Aorta (tissue), 5 donors: ENCODE data around the gene NFX1. TPM values are rescaled to one million over a fixed set of nuclear protein-coding genes. Genes with fewer than 3 reads are reported as not detected.
A peak's percentile ranks its signal among the peaks of the same experiment; 100 is the strongest.
"Not testable (repeated sequence)": the region's sequence is repeated elsewhere in the genome, so short reads cannot be mapped to it uniquely, and the experiment has no call there.

Source experiments
- ATAC-seq: fragments of 200-7000 bp; cut with Tn5 transposase; one replicate; pipeline ENCODE4 v1.9.1; 2022; ENCODE audit warnings: moderate library complexity; ENCODE audit not compliant: low FRiP score
- DNase-seq, 2 donors: peaks; one replicate each; pipeline ENCODE4 v3.0.0-alpha.2; 2020
- H3K27ac ChIP-seq, 2 donors: one replicate each; pipeline ENCODE4 v1.5.1; 2013; ENCODE audit warnings: low read length in 2 of 2, mild to moderate bottlenecking in 2 of 2, moderate library complexity in 2 of 2, control low read depth in 1 of 2, inconsistent platforms in 1 of 2, low read depth in 1 of 2
- H3K27me3 ChIP-seq, 2 donors: one replicate each; pipeline ENCODE4 v1.6.1; 2013; ENCODE audit warnings: control low read depth in 1 of 2, low read length in 1 of 2, mild to moderate bottlenecking in 1 of 2, moderate library complexity in 1 of 2; ENCODE audit not compliant: insufficient read depth in 2 of 2, control insufficient read depth in 1 of 2
- H3K36me3 ChIP-seq, 2 donors: one replicate each; pipeline ENCODE4 v1.6.1; 2013; ENCODE audit warnings: control low read depth in 1 of 2, low read length in 1 of 2, mild to moderate bottlenecking in 1 of 2; ENCODE audit not compliant: insufficient read depth in 2 of 2, control insufficient read depth in 1 of 2
- H3K4me1 ChIP-seq, 2 donors: one replicate each; pipeline ENCODE4 v1.6.1; 2013; ENCODE audit warnings: low read length in 2 of 2, control low read depth in 1 of 2, mild to moderate bottlenecking in 1 of 2, moderate library complexity in 1 of 2; ENCODE audit not compliant: insufficient read depth in 2 of 2, control insufficient read depth in 1 of 2
- H3K4me3 ChIP-seq, 2 donors: one replicate each; pipeline ENCODE4 v1.5.1; 2013; ENCODE audit warnings: low read length in 2 of 2, control low read depth in 1 of 2, mild to moderate bottlenecking in 1 of 2
- H3K9me3 ChIP-seq: one replicate; pipeline ENCODE4 v1.6.1; 2013; ENCODE audit warnings: mild to moderate bottlenecking, low read length; ENCODE audit not compliant: control insufficient read depth
- WGBS, 2 donors: extraction: QIAGEN DNeasy Blood & Tissue Kit; methylation state at CpG; one replicate each; pipeline ENCODE4 v1.1.7; 2013; 5-methylcytosine and 5-hydroxymethylcytosine counted together
- intact Hi-C, 2 donors: fragments of 100-400 bp; cut with DNase I; formaldehyde crosslinking; loops; one replicate each; pipeline versions ENCODE4 v1.14.2 to v1.15.0; 2022
- polyA plus RNA-seq, 2 donors: library from polyadenylated mRNA; stranded (reverse); fragments of 200-250 nt; gene quantifications; one replicate each; pipeline ENCODE4 v1.2.3, GENCODE V29; 2013
- total RNA-seq, 2 donors: library from RNA; stranded (reverse); fragmentation: NEBNext Ultra II Directional; extraction: Animal tissue kit (Norgen Biotek cat#: 25700); gene quantifications; one replicate each; pipeline ENCODE4 v1.2.1, GENCODE V29; 2021
- donor health status: healthy with polysubstance abuse.
- donor health status: Bipolar disorder and iron deficiency.
- donor health status: DM: no; HTN: no; CAD: no.
- donor health status: DM: no; HTN: no; CAD: no.
- donor health status: DM: yes; HTN: yes; CAD: no.

NFX1 gene
- total and polyA plus RNA-seq, 4 donors = 21.4 to 38.3 (median 29.7) TPM

DNA sequence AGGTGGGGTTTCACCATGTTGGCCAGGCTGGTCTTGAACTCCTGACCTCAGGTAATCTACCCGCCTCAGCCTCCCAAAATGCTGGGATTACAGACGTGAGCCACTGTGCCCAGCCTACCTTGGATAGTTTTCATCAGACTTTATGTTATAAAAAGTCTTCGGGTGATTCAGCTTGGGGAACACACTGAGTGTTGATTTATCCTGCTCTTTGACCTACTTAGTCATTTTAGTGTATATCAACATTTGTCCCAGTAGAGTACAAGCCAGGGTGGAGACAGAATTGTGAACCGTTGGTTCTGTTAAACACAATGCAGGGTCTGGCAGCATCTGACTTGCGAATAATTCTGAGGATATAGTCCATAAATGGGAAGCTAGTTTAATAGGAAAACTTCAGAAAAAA, 39.7 kb downstream of the NFX1 start:
- no peak overlapping the region for H3K4me3 ChIP-seq
- peaks cover 0 to 2% of the 10 kb centered on the region in 2 donors for H3K36me3 ChIP-seq
- 48 to 64% methylated on average over 5 of the region's 5 CpGs for WGBS, 2 donors
- no peaks in the 10 kb centered on the region for H3K27me3 ChIP-seq
- no peaks in the 10 kb centered on the region for H3K4me1 ChIP-seq
- ATAC-seq (no peak), DNase-seq (no peak)
- no peaks in the 10 kb centered on the region for H3K9me3 ChIP-seq
- intact Hi-C loops = loop anchor here in 1 of 2 donors (5.0 kb wide), 1 partner anchor 38 kb away; the partner anchor contains the start of gene NFX1
- H3K27ac ChIP-seq = no peak overlapping the region

DNA sequence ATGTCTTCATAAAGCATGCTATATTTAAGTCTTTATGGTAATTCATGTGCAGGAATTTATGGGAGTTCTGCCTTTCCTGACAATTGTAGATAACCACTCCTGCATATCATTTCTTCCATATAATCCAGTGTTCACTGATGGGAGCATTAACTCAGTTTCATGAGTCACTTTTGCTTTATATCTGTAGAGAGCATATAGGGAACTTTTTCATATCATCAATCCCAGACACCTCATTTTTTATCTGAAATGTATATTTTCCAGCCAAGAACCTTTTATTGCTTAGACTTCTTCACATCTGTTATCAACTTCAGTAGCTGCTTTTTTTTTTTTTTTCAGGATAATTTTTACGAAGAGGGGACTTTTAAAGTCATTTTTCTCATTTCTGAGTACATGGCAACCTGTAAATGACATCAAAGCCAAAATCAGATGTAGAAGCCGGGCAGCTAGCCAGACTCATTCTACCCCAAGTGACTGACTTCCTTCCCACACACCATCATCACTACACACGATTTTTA, 41.1 kb downstream of the NFX1 start:
- intact Hi-C loops = no loop called here
- ATAC-seq (no peak), DNase-seq (no peak)
- Histone ChIP-seq H3K36me3 (no peaks in the 10 kb centered on the region), H3K4me3 (no peak overlapping the region), H3K27me3 (no peaks in the 10 kb centered on the region), H3K4me1 (no peaks in the 10 kb centered on the region), H3K27ac (no peak overlapping the region), H3K9me3 (no peaks in the 10 kb centered on the region)
- 69 to 72% methylated on average over 3 of the region's 3 CpGs for WGBS, 2 donors

DNA sequence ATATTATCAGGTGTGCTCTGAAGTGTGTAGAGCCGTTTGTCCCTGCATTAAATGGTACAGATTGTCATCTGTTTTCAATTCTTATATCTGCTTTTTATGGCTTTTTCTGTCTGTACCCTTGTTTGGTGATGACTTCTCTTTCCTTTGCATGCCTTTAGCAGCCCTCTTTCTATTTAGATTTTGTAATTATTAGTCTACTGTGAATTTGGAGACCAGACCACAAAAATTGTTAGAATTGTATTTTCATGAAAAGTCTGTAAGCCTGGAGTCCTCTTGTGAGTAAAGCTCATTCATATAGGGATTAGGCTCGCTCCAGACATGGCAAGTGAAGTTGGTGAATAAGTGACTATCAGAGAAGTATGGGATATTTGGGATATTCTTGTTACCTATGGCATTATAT, 41.7 kb downstream of the NFX1 start:
- no peak for DNase-seq

DNA sequence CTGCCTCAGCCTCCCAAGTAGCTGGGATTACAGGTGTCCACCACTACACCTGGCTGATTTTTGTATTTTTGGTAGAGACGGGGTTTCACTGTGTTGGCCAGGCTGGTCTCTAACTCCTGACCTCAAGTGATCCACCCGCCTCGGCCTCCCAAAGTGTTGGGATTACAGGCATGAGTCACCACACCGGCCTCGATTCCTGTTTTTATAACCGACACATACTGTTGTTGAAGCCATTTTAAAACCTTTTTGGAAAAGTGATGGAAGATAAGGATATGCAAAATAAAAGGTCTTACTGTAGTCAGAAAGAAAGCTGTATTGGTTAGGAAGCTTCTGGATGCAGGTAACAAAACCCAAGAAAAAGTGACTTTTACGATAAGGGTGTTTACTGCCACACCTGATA, 42.6 kb downstream of the NFX1 start:
- H3K4me1 ChIP-seq, ATAC-seq, DNase-seq, H3K36me3 ChIP-seq, H3K4me3 ChIP-seq, H3K27me3 ChIP-seq, intact Hi-C loops, H3K9me3 ChIP-seq, H3K27ac ChIP-seq: not testable (repeated sequence)
- WGBS, 2 donors = 62 to 73% methylated on average over 7 of the region's 7 CpGs

More for the DNA sequence above, 41.7 kb downstream of the NFX1 start:
- H3K9me3 ChIP-seq = no peaks in the 10 kb centered on the region
- ATAC-seq = no peak
- H3K4me3 ChIP-seq = no peak overlapping the region
- H3K4me1 ChIP-seq = no peaks in the 10 kb centered on the region
- 66 to 78% methylated on average over 2 of the region's 2 CpGs for WGBS, 2 donors
- no peaks in the 10 kb centered on the region for H3K27me3 ChIP-seq
- no peaks in the 10 kb centered on the region for H3K36me3 ChIP-seq
- intact Hi-C loops = no loop called here
- no peak overlapping the region for H3K27ac ChIP-seq

DNA sequence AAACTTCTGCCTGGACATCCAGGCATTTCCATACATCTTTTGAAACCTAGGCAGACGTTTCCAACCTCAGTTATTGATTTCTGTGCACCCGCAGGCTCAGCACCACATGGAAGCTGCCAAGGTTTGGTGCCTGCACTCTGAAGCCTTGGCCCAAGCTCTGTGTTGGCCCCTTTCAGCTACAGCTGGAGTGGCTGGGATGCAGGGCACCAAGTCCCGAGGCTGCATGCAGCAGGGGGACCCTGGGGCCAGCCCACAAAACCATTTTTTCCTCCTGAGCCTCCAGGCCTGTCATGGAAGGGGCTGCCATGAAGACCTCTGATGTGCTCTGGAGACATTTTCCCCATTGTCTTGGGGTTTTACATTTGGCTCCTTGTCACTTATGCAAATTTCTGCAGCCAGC, 49.9 kb downstream of the NFX1 start:
- Histone ChIP-seq H3K36me3 (peaks cover 5 to 8% of the 10 kb centered on the region in 2 donors), H3K27me3 (no peaks in the 10 kb centered on the region), H3K9me3 (no peaks in the 10 kb centered on the region), H3K4me1 (no peaks in the 10 kb centered on the region), H3K4me3 (no peak overlapping the region), H3K27ac (no peak overlapping the region)
- intact Hi-C loops = loop anchor here in 1 of 2 donors (5.0 kb wide), 1 partner anchor 33 kb away; no protein-coding TSS in a partner anchor
- ATAC-seq (no peak), DNase-seq (no peak)
- WGBS, 2 donors = 96 to 98% methylated on average over 3 of the region's 3 CpGs

DNA sequence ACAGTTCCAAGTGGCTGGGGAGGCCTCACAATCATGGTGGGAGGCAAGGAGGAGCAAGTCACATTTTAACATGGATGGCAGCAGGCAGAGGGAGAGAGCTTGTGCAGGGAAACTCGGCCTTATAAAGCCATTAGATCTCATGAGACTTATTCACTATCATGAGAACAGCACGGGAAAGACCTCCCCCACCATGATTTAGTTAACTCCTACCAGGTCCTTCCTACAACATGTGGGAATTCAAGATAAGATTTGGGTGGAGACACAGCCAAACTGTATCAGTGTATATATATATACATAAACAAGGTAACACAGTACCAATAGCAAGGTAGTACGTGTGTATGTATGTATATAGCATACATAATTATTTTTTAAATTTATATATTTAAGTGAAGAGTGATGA, 50.9 kb downstream of the NFX1 start:
- 94 to 99% methylated on average over 3 of the region's 3 CpGs for WGBS, 2 donors
- no peak overlapping the region for H3K4me3 ChIP-seq
- H3K9me3 ChIP-seq = no peaks in the 10 kb centered on the region
- H3K4me1 ChIP-seq = no peaks in the 10 kb centered on the region
- H3K27ac ChIP-seq = no peak overlapping the region
- DNase-seq (no peak), ATAC-seq (no peak)
- H3K27me3 ChIP-seq = no peaks in the 10 kb centered on the region
- intact Hi-C loops = loop anchor here in 1 of 2 donors (5.0 kb wide), 1 partner anchor 34 kb away; no protein-coding TSS in a partner anchor
- peaks cover 8 to 13% of the 10 kb centered on the region in 2 donors for H3K36me3 ChIP-seq

DNA sequence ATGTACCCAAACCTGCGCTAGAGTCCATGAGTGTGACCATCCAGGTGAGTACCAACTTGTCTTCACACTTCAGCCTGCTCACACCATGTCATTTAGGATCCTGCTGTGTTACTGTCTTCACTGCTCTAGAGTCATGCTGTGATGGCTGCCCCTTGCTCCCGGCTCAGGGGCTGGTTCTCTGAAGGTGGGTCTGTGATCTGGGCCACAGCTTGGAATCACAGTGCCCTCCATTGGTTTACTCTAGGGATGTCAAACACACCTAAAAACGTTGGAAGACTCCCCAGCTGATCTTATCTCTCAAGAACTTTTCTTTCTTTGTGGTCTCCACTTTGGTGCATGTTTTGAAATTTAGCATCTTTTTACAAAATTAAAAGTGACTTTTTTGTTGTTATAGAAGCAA, 53.8 kb downstream of the NFX1 start:
- Histone ChIP-seq H3K27me3 (no peaks in the 10 kb centered on the region), H3K27ac (no peak overlapping the region), H3K9me3 (no peaks in the 10 kb centered on the region), H3K4me3 (no peak overlapping the region), H3K4me1 (no peaks in the 10 kb centered on the region), H3K36me3 (peaks cover 5 to 13% of the 10 kb centered on the region in 2 donors)
- ATAC-seq (no peak), DNase-seq (no peak)
- intact Hi-C loops = loop anchor here in 1 of 2 donors (5.0 kb wide), 1 partner anchor 37 kb away; no protein-coding TSS in a partner anchor
- WGBS, 2 donors = 83 to 89% methylated on average over 3 of the region's 3 CpGs

DNA sequence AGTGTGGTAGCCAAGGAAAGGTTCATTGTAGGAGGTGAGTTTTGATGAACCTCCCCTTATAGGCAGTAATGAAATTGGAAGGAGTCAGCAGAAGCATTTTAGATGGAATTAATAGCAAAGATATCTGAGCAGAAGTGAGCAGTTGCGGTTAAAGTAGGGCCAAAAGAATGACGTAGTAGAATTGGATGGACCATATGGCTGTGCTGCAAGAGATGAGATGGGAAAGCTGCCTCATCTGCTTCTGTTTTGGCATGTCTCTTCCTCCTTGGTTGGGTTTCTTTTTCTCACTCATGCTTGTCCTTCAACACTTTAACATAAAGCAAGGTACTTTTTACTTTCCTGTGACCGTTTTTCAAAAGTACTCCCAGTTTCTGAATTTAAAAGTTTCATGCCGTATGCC, 56.2 kb downstream of the NFX1 start:
- intact Hi-C loops = no loop called here
- H3K4me1 ChIP-seq = peaks cover 0 to 3% of the 10 kb centered on the region in 2 donors
- no peak overlapping the region for H3K27ac ChIP-seq
- ATAC-seq (no peak), DNase-seq (no peak)
- no peaks in the 10 kb centered on the region for H3K27me3 ChIP-seq
- no peak overlapping the region for H3K4me3 ChIP-seq
- H3K9me3 ChIP-seq = no peaks in the 10 kb centered on the region
- WGBS, 2 donors = 90 to 92% methylated on average over 4 of the region's 4 CpGs
- peaks cover 5 to 12% of the 10 kb centered on the region in 2 donors for H3K36me3 ChIP-seq

DNA sequence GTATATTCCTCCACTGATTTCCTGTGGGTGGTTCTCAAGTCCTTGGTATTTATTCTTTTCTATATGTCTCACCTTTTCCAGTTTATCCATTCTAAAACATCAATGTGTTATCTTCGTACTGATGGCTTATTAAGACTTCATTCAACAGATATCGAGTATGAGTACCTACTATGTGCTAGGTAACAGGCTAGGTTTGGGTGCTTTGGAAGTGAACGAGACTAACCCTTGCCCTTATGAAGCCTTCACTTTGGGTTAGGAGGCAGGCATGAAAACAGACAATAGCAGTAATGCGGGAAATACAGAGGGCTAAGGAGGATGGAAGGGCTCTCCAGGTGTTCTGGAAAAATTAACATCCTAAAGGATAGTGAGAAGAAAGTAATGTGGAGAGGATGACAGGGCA, 58.7 kb downstream of the NFX1 start:
- ATAC-seq (no peak), DNase-seq (no peak)
- Histone ChIP-seq H3K4me1 (peaks cover 0 to 3% of the 10 kb centered on the region in 2 donors), H3K4me3 (no peak overlapping the region), H3K9me3 (no peaks in the 10 kb centered on the region), H3K27ac (peak overlapping the region in 1 of 2 donors; percentile 12), H3K36me3 (peaks cover 5 to 11% of the 10 kb centered on the region in 2 donors), H3K27me3 (no peaks in the 10 kb centered on the region)
- intact Hi-C loops = no loop called here
- 90 to 97% methylated on average over 4 of the region's 4 CpGs for WGBS, 2 donors
